Measurements from ENCODE around the gene IGSF6.
A peak's percentile ranks its signal among the peaks of the same experiment; 100 is the strongest.
"Not testable (repeated sequence)": the region's sequence is repeated elsewhere in the genome, so short reads cannot be mapped to it uniquely, and the experiment has no call there.

The IGSF6 gene

DNA sequence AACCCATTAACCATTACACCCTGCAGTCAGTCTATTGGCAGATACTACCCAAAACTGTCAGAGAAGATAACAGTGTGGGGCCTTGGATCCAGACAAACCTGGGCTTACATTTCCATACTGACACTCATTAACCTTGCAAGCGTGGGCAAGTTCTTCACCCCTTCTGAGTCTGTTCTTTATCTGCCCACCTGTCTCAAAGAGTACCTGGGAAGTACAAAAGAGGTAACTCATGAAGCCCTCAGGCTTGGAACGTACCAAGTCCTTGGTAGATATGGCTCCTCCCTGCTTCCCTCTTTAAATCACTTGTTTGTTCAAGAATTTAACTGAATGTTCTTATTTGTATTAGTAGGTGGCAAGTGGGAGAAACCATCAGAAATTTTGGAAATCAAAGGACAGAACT lies 2.5 kb upstream of the IGSF6 start:
- peaks cover 73% of the 10 kb centered on the region for H3K4me1 ChIP-seq
- H3K9ac ChIP-seq, result no peak overlapping the region
- no peaks in the 10 kb centered on the region for H3K27me3 ChIP-seq
- H3K4me2 ChIP-seq, result no peak overlapping the region
- no peak for TF ChIP-seq Cebpa-rat (IDR thresholded peaks at IDR 0.05)
- H3K9me3 ChIP-seq, result no peaks in the 10 kb centered on the region
- H3K36me3 ChIP-seq, result peaks cover 24% of the 10 kb centered on the region
- no peak overlapping the region for H3K4me3 ChIP-seq
- H3K27ac ChIP-seq, result no peak overlapping the region
- no peaks in the 10 kb centered on the region for H4K20me1 ChIP-seq

DNA sequence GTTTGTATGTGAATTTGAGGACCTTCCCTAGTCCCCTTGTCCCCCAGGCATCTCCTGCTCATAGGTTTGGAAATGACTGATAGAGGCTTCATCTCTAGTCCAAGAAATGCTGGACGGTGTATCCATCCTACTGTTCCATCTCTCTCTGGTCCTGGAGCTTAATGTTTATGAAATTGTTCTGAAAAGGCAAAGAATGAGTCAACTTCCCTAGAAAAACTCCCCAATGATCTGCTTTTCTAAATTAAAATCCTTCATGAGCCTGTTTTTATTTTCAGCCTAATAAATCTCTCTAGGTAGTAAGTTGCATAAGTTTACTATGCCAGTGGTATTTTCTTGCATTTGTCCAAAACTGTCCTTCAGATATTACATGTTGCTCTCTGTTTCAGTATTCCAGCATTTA lies 2.1 kb upstream of the IGSF6 start:
- no peak overlapping the region for H3K9ac ChIP-seq
- TF ChIP-seq Cebpa-rat (IDR thresholded peaks at IDR 0.05), result no peak
- no peaks in the 10 kb centered on the region for H3K27me3 ChIP-seq
- no peak overlapping the region for H3K4me2 ChIP-seq
- no peak overlapping the region for H3K27ac ChIP-seq
- H3K36me3 ChIP-seq, result peaks cover 28% of the 10 kb centered on the region
- H3K9me3 ChIP-seq, result no peaks in the 10 kb centered on the region
- H3K4me3 ChIP-seq, result no peak overlapping the region
- no peaks in the 10 kb centered on the region for H4K20me1 ChIP-seq
- H3K4me1 ChIP-seq, result peaks cover 71% of the 10 kb centered on the region

DNA sequence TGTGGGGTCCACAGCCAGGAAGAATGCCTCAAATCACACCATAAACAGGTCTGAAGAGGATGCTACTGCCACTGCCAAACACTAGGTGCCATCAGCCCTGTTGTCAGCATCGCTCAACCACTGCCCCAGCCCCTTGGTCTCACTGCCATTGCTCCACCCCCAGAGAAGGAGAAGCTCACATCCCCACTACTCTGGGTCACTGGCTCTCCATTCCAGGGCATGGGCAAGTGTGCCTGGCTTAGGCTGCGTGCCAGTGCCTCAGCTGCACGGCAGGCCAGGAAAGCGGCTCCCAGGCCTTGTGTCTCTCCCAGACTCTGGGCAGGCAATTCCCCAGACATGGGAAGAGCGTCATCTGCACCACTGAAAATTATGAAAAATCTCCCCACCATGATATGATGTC lies 1.2 kb upstream of the IGSF6 start:
- no peak overlapping the region for H3K27ac ChIP-seq
- H3K4me3 ChIP-seq, result no peak overlapping the region
- H3K27me3 ChIP-seq, result no peaks in the 10 kb centered on the region
- TF ChIP-seq Cebpa-rat (IDR thresholded peaks at IDR 0.05), result no peak
- H3K36me3 ChIP-seq, result peaks cover 33% of the 10 kb centered on the region
- peaks cover 62% of the 10 kb centered on the region for H3K4me1 ChIP-seq
- no peaks in the 10 kb centered on the region for H4K20me1 ChIP-seq
- H3K9ac ChIP-seq, result no peak overlapping the region
- H3K9me3 ChIP-seq, result no peaks in the 10 kb centered on the region
- H3K4me2 ChIP-seq, result peak overlapping the region; percentile 23; the same call in 1 of the 2 replicates

DNA sequence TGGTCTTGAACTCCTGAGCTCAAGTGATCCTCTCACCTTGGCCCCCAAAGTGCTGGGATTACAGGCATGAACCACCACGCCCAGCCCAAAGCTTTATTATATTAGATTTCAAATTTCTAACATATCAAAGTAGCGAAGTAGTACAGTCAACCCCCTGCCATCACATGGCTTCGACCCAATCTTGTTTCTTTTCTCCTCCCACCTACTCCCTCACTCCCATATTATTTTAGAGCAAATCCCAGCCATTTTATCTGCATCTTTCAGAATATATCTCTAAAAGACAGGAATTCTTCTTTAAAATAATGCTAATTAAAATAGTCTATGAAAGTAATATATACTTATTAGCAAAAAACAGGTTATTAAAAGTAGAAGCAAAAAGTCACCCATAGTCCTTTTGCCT lies 893 bp downstream of the IGSF6 start:
- H3K4me1 ChIP-seq, result peaks cover 60% of the 10 kb centered on the region
- H3K9ac ChIP-seq, result no peak overlapping the region
- no peaks in the 10 kb centered on the region for H3K27me3 ChIP-seq
- H4K20me1 ChIP-seq, result no peaks in the 10 kb centered on the region
- no peak for TF ChIP-seq Cebpa-rat (IDR thresholded peaks at IDR 0.05)
- H3K27ac ChIP-seq, result no peak overlapping the region
- no peak overlapping the region for H3K4me3 ChIP-seq
- no peak overlapping the region for H3K4me2 ChIP-seq
- H3K9me3 ChIP-seq, result no peaks in the 10 kb centered on the region
- peaks cover 33% of the 10 kb centered on the region for H3K36me3 ChIP-seq

DNA sequence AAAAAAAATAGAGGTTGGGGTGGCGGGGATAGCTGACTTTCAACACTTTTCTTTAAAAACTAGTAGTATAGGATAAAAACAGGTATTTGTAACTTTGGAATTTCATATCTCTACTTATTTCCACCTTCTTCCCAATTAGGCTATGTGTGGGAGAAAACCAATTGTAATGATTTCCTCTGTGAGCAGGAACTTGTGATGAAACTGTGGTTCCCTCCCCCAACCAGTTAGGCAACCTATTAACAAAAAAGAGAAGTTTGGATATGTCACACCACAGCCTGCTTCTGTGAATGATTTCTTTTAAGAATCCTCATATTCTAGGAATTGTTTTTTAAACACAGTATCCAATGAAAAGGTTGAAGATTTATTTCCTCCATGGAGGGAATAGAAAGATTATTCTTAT lies 1.9 kb downstream of the IGSF6 start:
- Histone ChIP-seq H4K20me1 (no peaks in the 10 kb centered on the region), H3K4me2 (peak overlapping the region; percentile 16; the same call in 1 of the 2 replicates), H3K27me3 (no peaks in the 10 kb centered on the region), H3K4me1 (peaks cover 62% of the 10 kb centered on the region), H3K27ac (no peak overlapping the region), H3K36me3 (peaks cover 26% of the 10 kb centered on the region), H3K9me3 (no peaks in the 10 kb centered on the region), H3K4me3 (no peak overlapping the region), H3K9ac (no peak overlapping the region)
- no peak for TF ChIP-seq Cebpa-rat (IDR thresholded peaks at IDR 0.05)

DNA sequence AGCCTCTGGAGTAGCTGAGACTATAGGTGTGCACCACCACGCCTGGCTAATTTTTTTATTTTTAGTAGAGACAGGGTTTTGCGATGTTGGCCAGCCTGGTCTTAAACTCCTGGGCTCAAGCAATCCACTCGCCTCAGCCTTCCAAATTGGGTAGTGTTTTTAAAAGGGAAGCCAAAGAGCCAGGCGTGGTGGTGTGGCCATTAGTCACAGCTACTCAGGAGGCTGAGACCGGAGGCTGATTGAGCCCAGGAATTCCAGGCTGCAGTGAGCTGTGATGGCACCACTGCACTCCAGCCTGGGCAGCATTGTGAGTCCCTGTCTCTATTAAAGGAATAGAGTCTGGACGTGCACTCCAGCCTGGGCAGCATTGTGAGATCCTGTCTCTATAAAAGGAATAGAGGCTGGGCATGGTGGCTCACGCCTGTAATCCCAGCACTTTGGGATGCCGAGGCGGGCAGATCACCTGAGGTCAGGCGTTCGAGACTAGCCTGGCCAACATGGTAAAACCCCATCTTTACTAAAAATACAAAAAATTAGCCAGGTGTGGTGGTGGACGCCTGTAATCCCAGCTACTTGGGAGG lies 2.5 kb downstream of the IGSF6 start:
- H4K20me1 ChIP-seq, H3K9ac ChIP-seq, H3K4me2 ChIP-seq, H3K9me3 ChIP-seq, H3K27ac ChIP-seq, H3K27me3 ChIP-seq, H3K4me3 ChIP-seq: not testable (repeated sequence)
- peaks cover 20% of the 10 kb centered on the region for H3K36me3 ChIP-seq
- H3K4me1 ChIP-seq, result peaks cover 64% of the 10 kb centered on the region

DNA sequence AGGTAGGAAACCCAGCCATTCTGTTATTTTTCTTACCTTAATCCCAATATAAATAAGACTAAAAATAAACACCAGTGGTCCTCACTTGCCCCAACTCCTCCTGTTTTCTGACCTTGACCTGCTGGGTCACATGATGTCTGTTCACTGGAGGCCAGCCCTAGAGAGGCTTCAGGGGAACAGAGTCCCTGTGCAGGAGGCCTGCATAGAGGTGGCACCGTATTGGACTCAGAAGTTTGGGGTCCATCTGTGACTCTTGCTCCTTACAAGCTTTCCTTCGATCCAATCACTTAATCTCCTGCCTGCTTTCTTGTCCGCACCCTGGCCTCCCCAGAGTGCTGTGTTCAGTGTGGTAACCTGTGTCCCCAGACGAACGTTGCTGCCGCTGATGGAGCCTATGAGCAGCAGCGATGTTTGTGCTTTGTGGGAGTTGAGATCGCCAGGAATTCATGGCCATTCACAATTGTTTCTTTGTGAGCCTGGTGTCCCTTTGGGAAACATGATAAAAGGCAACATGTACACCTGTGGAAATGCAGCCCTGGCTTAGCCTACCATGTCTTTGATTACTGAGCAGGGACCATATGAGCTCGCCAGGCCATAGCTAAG lies 4.7 kb downstream of the IGSF6 start:
- Histone ChIP-seq H3K9ac (no peak overlapping the region), H3K4me3 (no peak overlapping the region), H3K9me3 (no peaks in the 10 kb centered on the region), H3K27me3 (no peaks in the 10 kb centered on the region), H3K27ac (peak overlapping the region; percentile 79; the same call in 1 of the 2 replicates), H3K36me3 (peaks cover 10% of the 10 kb centered on the region), H4K20me1 (no peaks in the 10 kb centered on the region), H3K4me1 (peaks cover 75% of the 10 kb centered on the region), H3K4me2 (peak overlapping the region; percentile 73)
- no peak for TF ChIP-seq Cebpa-rat (IDR thresholded peaks at IDR 0.05)

DNA sequence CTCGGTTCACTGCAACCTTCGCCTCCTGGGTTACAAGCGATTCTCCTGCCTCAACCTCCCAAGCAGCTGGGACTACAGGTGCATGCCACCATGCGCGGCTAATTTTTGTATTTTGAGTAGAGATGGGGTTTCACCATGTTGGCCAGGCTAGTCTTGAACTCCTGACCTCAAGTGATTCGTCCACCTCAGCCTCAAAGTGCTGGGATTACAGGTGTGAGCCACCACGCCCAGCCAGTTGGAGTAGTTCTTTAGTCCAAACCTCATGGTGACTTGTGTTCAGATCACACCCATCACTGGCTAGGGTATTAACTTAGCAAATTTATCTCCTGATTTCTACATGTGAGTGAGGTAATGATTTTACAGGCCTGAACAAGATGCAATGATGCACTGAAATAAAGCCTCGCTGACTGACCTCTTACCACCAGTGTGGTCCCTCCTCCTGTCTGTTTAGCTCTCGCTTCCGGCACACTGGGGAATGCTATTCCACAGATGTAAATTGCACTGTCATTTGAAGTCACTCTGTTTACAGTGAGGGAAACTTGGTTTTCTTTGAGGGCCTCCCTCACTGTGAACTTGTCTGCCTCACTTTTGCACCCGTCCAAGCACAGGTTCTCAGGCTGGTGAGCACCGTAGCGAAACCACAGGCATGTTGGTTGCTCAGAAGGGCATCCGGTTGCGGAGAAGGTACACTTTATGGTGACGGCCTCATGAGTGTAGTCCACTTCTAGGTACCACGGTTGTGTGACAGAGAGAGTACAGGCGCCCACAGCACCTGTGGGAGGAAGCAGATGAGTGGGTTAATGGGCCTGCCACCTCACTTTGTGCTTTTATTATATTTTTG lies 5.5 kb downstream of the IGSF6 start:
- peak overlapping the region; percentile 73 for H3K4me2 ChIP-seq
- no peaks in the 10 kb centered on the region for H3K9me3 ChIP-seq
- H3K27me3 ChIP-seq, result no peaks in the 10 kb centered on the region
- H3K36me3 ChIP-seq, result peaks cover 10% of the 10 kb centered on the region
- H3K9ac ChIP-seq, result no peak overlapping the region
- no peak overlapping the region for H3K4me3 ChIP-seq
- TF ChIP-seq Cebpa-rat (IDR thresholded peaks at IDR 0.05), result no peak
- peak overlapping the region; percentile 79; the same call in 1 of the 2 replicates for H3K27ac ChIP-seq
- H3K4me1 ChIP-seq, result peaks cover 74% of the 10 kb centered on the region
- no peaks in the 10 kb centered on the region for H4K20me1 ChIP-seq

DNA sequence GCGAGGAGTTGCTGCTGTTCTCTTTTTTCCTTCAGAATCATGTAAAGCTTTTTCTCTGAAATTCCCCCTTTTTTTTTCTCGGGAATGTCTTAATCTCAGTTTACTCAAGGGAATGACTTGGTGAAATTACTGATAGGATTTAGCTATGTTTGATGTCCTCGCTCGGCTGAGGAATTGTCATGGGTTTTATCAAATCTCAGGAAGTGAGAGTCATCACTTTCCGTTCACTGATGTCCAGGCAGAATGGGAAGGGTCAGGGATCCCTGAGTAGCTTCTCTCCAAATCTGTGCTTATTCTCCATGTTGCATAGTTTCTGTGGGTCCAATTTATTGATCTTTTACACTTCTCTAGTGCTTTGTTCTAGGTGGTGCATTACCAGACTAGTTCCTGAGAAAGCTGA lies 6.3 kb downstream of the IGSF6 start:
- no peak for TF ChIP-seq Cebpa-rat (IDR thresholded peaks at IDR 0.05)
- H3K36me3 ChIP-seq, result peaks cover 10% of the 10 kb centered on the region
- peak overlapping the region; percentile 58; the same call in 1 of the 2 replicates for H3K4me3 ChIP-seq
- H3K9ac ChIP-seq, result peak overlapping the region; percentile 63; the same call in 1 of the 2 replicates
- peaks cover 68% of the 10 kb centered on the region for H3K4me1 ChIP-seq
- H3K9me3 ChIP-seq, result no peaks in the 10 kb centered on the region
- no peaks in the 10 kb centered on the region for H4K20me1 ChIP-seq
- H3K27me3 ChIP-seq, result no peaks in the 10 kb centered on the region
- H3K4me2 ChIP-seq, result peak overlapping the region; percentile 73
- H3K27ac ChIP-seq, result peak overlapping the region; percentile 79

DNA sequence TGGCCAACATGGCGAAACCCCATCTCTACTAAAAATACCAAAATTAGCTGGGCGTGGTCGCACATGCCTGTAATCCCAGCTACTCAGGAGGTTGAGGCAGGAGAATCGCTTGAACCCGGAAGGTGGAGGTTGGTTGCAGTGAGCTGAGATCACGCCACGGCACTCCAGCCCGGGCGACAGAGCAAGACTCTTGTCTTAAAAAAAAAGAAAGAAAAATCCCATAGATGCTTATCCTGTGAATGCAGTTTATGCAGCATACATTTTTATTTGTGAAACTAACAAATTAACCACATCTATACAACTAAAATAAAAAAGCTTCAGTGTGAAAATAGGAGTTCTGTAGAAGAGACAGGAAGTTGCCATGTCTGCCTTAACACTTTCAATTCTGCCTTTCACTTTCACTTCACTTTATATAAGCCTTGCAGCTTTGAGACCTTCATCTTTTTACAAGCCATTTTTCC lies 7.1 kb downstream of the IGSF6 start:
- Histone ChIP-seq H4K20me1 (no peaks in the 10 kb centered on the region), H3K27me3 (no peaks in the 10 kb centered on the region), H3K9me3 (no peaks in the 10 kb centered on the region), H3K4me1 (peaks cover 60% of the 10 kb centered on the region), H3K4me2 (peak overlapping the region; percentile 73), H3K4me3 (peak overlapping the region; percentile 58), H3K9ac (peak overlapping the region; percentile 63), H3K36me3 (peaks cover 10% of the 10 kb centered on the region), H3K27ac (peak overlapping the region; percentile 79)
- no peak for TF ChIP-seq Cebpa-rat (IDR thresholded peaks at IDR 0.05)

All from BLaER1 (cell line).